ENCODE data around the gene COPS2. TPM values are rescaled to one million over a fixed set of nuclear protein-coding genes. Genes with fewer than 3 reads are reported as not detected.

Gene COPS2
- total RNA-seq, 1 experiment from 2014 or later, result 88.3 TPM

DNA sequence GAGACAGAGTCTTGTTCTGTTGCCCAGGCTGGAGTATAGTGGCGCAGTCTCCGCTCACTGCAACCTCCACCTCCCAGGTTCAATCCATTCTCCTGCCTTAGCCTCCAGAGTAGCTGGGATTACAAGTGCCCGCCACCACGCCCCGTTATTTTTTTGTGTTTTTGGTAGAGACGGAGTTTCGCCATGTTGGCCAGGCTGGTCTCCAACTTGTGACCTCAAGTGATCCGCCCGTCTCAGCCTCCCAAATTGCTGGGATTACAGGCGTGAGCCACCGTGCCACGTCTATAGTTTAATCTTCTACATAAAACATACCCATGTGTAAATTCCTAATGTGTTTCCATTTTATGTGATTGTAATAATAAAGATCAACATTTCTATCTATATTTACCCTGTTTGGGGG lies 16.4 kb upstream of the COPS2 start:
- TF ChIP-seq, protein P1, sequence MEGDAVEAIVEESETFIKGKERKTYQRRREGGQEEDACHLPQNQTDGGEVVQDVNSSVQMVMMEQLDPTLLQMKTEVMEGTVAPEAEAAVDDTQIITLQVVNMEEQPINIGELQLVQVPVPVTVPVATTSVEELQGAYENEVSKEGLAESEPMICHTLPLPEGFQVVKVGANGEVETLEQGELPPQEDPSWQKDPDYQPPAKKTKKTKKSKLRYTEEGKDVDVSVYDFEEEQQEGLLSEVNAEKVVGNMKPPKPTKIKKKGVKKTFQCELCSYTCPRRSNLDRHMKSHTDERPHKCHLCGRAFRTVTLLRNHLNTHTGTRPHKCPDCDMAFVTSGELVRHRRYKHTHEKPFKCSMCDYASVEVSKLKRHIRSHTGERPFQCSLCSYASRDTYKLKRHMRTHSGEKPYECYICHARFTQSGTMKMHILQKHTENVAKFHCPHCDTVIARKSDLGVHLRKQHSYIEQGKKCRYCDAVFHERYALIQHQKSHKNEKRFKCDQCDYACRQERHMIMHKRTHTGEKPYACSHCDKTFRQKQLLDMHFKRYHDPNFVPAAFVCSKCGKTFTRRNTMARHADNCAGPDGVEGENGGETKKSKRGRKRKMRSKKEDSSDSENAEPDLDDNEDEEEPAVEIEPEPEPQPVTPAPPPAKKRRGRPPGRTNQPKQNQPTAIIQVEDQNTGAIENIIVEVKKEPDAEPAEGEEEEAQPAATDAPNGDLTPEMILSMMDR (conservative IDR thresholded peaks at IDR 0.05), result no peak
- Histone ChIP-seq H3K4me1 (ENCODE audit: insufficient read depth, low read length) (no peaks in the 10 kb centered on the region), H3K79me2 (ENCODE audit: insufficient read depth, low read length) (no peaks in the 10 kb centered on the region), H2BK5ac (ENCODE audit: insufficient read length, low read length) (no peak overlapping the region), H4K8ac (replicated peaks; ENCODE audit: insufficient read length, low read depth, low read length) (no peak overlapping the region), H2BK20ac (ENCODE audit: low read depth, low read length, poor library complexity, severe bottlenecking) (no peak overlapping the region), H4K91ac (ENCODE audit: insufficient read length, low read depth, low read length) (no peak overlapping the region), H2AK5ac (ENCODE audit: insufficient read length, low read length) (no peak overlapping the region), H4K5ac (ENCODE audit: insufficient read length, low read depth, low read length) (no peak overlapping the region), H3K4ac (ENCODE audit: low read depth, low read length) (no peak overlapping the region), H3K14ac (ENCODE audit: insufficient read depth, low read length) (no peak overlapping the region), H3K56ac (ENCODE audit: insufficient read length, low read depth, low read length) (no peak overlapping the region), H3K23ac (ENCODE audit: insufficient read length, low read depth, low read length) (no peak overlapping the region), H3K79me1 (ENCODE audit: insufficient read depth, low read depth, low read length, poor library complexity, severe bottlenecking) (no peaks in the 10 kb centered on the region), H3K27me3 (ENCODE audit: insufficient read depth, low read length) (no peaks in the 10 kb centered on the region), H2BK15ac (ENCODE audit: low read depth, low read length) (no peak overlapping the region), H3K18ac (ENCODE audit: insufficient read length, low read depth, low read length) (no peak overlapping the region), H4K20me1 (ENCODE audit: control insufficient read depth, insufficient read depth, insufficient read length) (no peaks in the 10 kb centered on the region), H3K23me2 (ENCODE audit: insufficient read length, low read depth, low read length, poor library complexity, severe bottlenecking) (no peaks in the 10 kb centered on the region), H3K27ac (ENCODE audit: insufficient read length, low read depth, low read length) (no peak overlapping the region), H3K9ac (ENCODE audit: extremely low read depth, insufficient read length, low read length) (no peak overlapping the region), H2AFZ (ENCODE audit: low read length) (no peak overlapping the region), H2BK12ac (ENCODE audit: insufficient read length, low read depth, low read length) (no peak overlapping the region), H3T11ph (ENCODE audit: low read length) (no peak overlapping the region), H3K4me2 (ENCODE audit: insufficient read depth, insufficient read length, low read length) (no peak overlapping the region), H2BK120ac (ENCODE audit: low read depth, low read length, poor library complexity, severe bottlenecking) (no peak overlapping the region), H3K9me3 (ENCODE audit: control insufficient read depth, low read depth, low read length) (no peaks in the 10 kb centered on the region)
- DNase-seq, result no peak
- H3K27me3 Mint-ChIP-seq (ENCODE audit: low read depth), result peaks cover 6% of the 10 kb centered on the region
- no peak overlapping the region for H3K27ac Mint-ChIP-seq
- H3K9me3 Mint-ChIP-seq, result peaks cover 13 to 17% of the 10 kb centered on the region in 2 experiments; a peak in 4 of 5 replicates
- WGBS (ENCODE audit: extremely low coverage, insufficient read length, low lambda C conversion rate), result no CpG with 5 or more reads among the region's 12 CpGs
- H3K4me1 Mint-ChIP-seq, result peaks cover 5 to 7% of the 10 kb centered on the region in 2 experiments; a peak in 3 of 4 replicates
- peak overlapping the region; percentile 30 to 53; a peak in 3 of 5 replicates for H3K4me3 Mint-ChIP-seq
- peaks cover 15 to 16% (median 16%) of the 10 kb centered on the region in 3 experiments for H3K36me3 Mint-ChIP-seq (ENCODE audit: insufficient read depth in 1 of 3, low read depth in 3 of 3)

All from H9 (cell line).